Neuronal stem cell (in vitro differentiated cells): ENCODE data around the gene FOXP1.

ENCODE experiments used
- DNase-seq: peaks from one replicate; pipeline ENCODE4 v3.0.0-alpha.2; 2013; ENCODE audit warnings: low spot score
- H2AFZ ChIP-seq: one replicate; pipeline ENCODE4 v1.6.1; 2013; ENCODE audit warnings: mild to moderate bottlenecking, low read length, inconsistent platforms
- H2AK5ac ChIP-seq: 2 replicates; pipeline ENCODE4 v1.6.1; 2013; ENCODE audit warnings: low read depth, mild to moderate bottlenecking, inconsistent platforms, low read length, moderate library complexity, mixed read lengths
- H2BK120ac ChIP-seq: 2 replicates; pipeline ENCODE4 v1.6.1; 2013; ENCODE audit warnings: low read depth, mild to moderate bottlenecking, inconsistent platforms, low read length, moderate library complexity, mixed read lengths
- H2BK12ac ChIP-seq: one replicate; pipeline ENCODE4 v1.6.1; 2013; ENCODE audit warnings: low read length, inconsistent platforms
- H2BK15ac ChIP-seq: 2 replicates; pipeline ENCODE4 v1.6.1; 2013; ENCODE audit warnings: mild to moderate bottlenecking, low read length, inconsistent platforms, mixed read lengths
- H2BK5ac ChIP-seq: one replicate; pipeline ENCODE4 v1.6.1; 2013; ENCODE audit warnings: inconsistent platforms, mild to moderate bottlenecking, low read length, moderate library complexity
- H3K14ac ChIP-seq: one replicate; pipeline ENCODE4 v1.6.1; 2013; ENCODE audit warnings: low read length, inconsistent platforms
- H3K18ac ChIP-seq: 2 replicates; pipeline ENCODE4 v1.6.1; 2013; ENCODE audit warnings: low read length, inconsistent platforms
- H3K23ac ChIP-seq: 2 replicates; pipeline ENCODE4 v1.6.1; 2013; ENCODE audit warnings: low read depth, mild to moderate bottlenecking, mixed read lengths, low read length, inconsistent platforms; ENCODE audit not compliant: poor library complexity
- H3K27ac ChIP-seq: replicated peaks from 3 replicates; pipeline ENCODE4 v1.5.1; 2013; ENCODE audit warnings: low read length, inconsistent platforms
- H3K27me3 ChIP-seq, 3 experiments: 2 replicates each; pipeline ENCODE4 v1.6.1; 2013; ENCODE audit warnings: low read length in 3 of 3, mild to moderate bottlenecking in 2 of 3, inconsistent platforms in 1 of 3, low read depth in 1 of 3, mixed read lengths in 1 of 3, moderate library complexity in 1 of 3; ENCODE audit not compliant: control insufficient read depth in 3 of 3, insufficient read depth in 3 of 3
- H3K36me3 ChIP-seq, 2 donors: replicated peaks in 1 of 2; 2 replicates each; pipeline ENCODE4 v1.6.1; 2013; ENCODE audit warnings: low read length in 2 of 2; ENCODE audit not compliant: control insufficient read depth in 2 of 2, insufficient read depth in 2 of 2
- H3K4ac ChIP-seq: 2 replicates; pipeline ENCODE4 v1.6.1; 2013; ENCODE audit warnings: inconsistent platforms, mild to moderate bottlenecking, low read length, moderate library complexity
- H3K4me1 ChIP-seq, 2 donors: 1 replicate in 1 of 2; 2 replicates in 1 of 2; pipeline ENCODE4 v1.6.1; 2013; ENCODE audit warnings: low read length in 2 of 2, low read depth in 1 of 2; ENCODE audit not compliant: control insufficient read depth in 2 of 2, insufficient read depth in 1 of 2
- H3K4me2 ChIP-seq: one replicate; pipeline ENCODE4 v1.6.1; 2013; ENCODE audit warnings: mild to moderate bottlenecking, low read length, inconsistent platforms; ENCODE audit not compliant: insufficient read depth, poor library complexity, severe bottlenecking
- H3K4me3 ChIP-seq, 2 donors: 2 replicates each; pipeline ENCODE4 v1.5.1; 2013; ENCODE audit warnings: low read length in 2 of 2, mild to moderate bottlenecking in 2 of 2, inconsistent platforms in 1 of 2, moderate library complexity in 1 of 2
- H3K79me1 ChIP-seq: one replicate; pipeline ENCODE4 v1.6.1; 2013; ENCODE audit warnings: low read depth, mild to moderate bottlenecking, inconsistent platforms, low read length, moderate library complexity
- H3K9ac ChIP-seq: one replicate; pipeline ENCODE4 v1.6.1; 2013; ENCODE audit warnings: mild to moderate bottlenecking, low read depth, low read length, inconsistent platforms; ENCODE audit not compliant: poor library complexity
- H3K9me3 ChIP-seq, 2 donors: replicated peaks in 1 of 2; 2 replicates each; pipeline versions ENCODE3 to v1.6.1; 2013; ENCODE audit warnings: low read length in 2 of 2, mild to moderate bottlenecking in 2 of 2, inconsistent platforms in 1 of 2, low read depth in 1 of 2, mixed read lengths in 1 of 2, moderate library complexity in 1 of 2; ENCODE audit not compliant: control insufficient read depth in 2 of 2, insufficient read depth in 1 of 2
- H4K8ac ChIP-seq: one replicate; pipeline ENCODE4 v1.6.1; 2013; ENCODE audit warnings: low read depth, mild to moderate bottlenecking, inconsistent platforms, low read length, moderate library complexity
- H4K91ac ChIP-seq: one replicate; pipeline ENCODE4 v1.6.1; 2013; ENCODE audit warnings: low read length, low read depth, mild to moderate bottlenecking, inconsistent platforms; ENCODE audit not compliant: poor library complexity
- WGBS, 2 donors: extraction: QIAGEN DNeasy Blood & Tissue Kit; methylation state at CpG; one replicate each; pipeline ENCODE4 v1.1.7; 2013; ENCODE audit warnings: missing lambda C conversion rate in 2 of 2, mixed read lengths in 1 of 2; ENCODE audit not compliant: insufficient read length in 2 of 2, insufficient replicate concordance in 1 of 2; ENCODE audit errors: extremely low coverage in 2 of 2; 5-methylcytosine and 5-hydroxymethylcytosine counted together

Gene FOXP1

DNA sequence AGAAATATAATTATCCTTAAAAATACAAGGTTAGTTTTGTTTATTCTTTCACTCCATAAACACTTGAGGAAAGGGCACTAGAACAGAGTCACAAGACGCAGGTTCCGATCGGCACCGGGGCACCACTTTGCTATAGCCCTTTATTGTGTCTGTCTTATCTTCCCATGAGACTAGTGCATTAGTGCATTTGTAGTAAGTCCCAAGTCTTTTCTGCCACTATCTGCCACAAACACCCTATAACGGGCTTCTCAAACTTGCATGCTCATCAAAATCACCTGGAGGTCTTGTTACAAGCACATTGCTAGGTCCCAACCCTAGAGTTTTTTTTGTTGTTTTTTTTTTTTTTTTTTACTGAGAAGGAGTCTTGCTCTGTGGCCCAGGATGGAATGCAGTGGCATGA is 213.1 kb downstream of the FOXP1 start:
- no peak overlapping the region for H3K27ac ChIP-seq
- H3K4ac ChIP-seq = no peak overlapping the region

DNA sequence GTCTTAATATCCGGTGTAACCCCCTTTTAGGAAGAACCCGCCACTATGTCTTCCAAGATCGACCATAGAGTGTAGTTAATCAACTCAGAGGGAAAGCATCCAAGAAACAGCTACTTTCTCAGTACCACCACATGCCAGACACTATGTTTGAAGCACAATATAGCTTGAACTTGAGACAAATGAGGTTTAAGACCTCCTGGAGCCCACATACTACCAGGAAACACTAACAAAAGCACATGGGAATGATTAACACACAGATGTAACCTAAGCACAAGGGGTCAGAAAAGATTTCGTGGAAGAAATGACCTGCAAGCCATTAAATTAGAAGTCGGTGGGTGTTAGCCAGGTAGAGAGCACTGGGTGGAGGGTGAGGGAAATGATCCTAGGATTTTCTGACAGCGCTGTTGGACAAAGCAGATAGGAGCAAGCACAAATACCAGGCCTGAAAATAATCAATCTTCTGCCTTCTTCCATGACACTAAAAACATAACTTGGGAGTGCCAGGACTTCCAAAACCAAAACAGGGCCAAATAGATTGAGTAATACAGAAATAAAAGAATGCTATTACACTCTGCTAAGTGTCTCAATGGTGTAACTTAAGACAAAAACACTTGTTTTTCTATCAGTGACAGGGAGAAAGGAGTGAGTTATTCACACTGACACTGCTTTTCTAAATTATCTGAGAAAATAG is 213.7 kb downstream of the FOXP1 start:
- Histone ChIP-seq H2BK5ac (no peak overlapping the region), H3K27ac (no peak overlapping the region), H3K4me2 (no peak overlapping the region), H4K8ac (no peak overlapping the region), H3K79me1 (no peaks in the 10 kb centered on the region), H3K4ac (no peak overlapping the region), H3K14ac (no peak overlapping the region), H3K23ac (no peak overlapping the region), H3K4me3 (no peak overlapping the region), H2BK12ac (no peak overlapping the region), H2BK120ac (no peak overlapping the region), H2AFZ (no peak overlapping the region), H2AK5ac (no peak overlapping the region), H3K9ac (no peak overlapping the region), H2BK15ac (no peak overlapping the region), H3K36me3 (no peaks in the 10 kb centered on the region), H3K9me3 (no peaks in the 10 kb centered on the region), H3K18ac (no peak overlapping the region), H3K4me1 (peaks cover 8 to 20% of the 10 kb centered on the region in 2 donors), H3K27me3 (no peaks in the 10 kb centered on the region), H4K91ac (no peak overlapping the region)
- no CpG with 5 or more reads among the region's 6 CpGs for WGBS, 2 donors
- no peak for DNase-seq

More for the DNA sequence above, 213.1 kb downstream of the FOXP1 start:
- H3K23ac ChIP-seq = no peak overlapping the region
- H2BK5ac ChIP-seq = no peak overlapping the region
- no CpG with 5 or more reads among the region's 5 CpGs for WGBS, 2 donors
- H3K27me3 ChIP-seq = no peaks in the 10 kb centered on the region
- no peak overlapping the region for H2BK15ac ChIP-seq
- no peak overlapping the region for H3K9ac ChIP-seq
- no peak for DNase-seq
- no peak overlapping the region for H3K18ac ChIP-seq
- H4K8ac ChIP-seq = no peak overlapping the region
- no peaks in the 10 kb centered on the region for H3K36me3 ChIP-seq
- H2BK120ac ChIP-seq = no peak overlapping the region
- H2AFZ ChIP-seq = no peak overlapping the region
- H3K9me3 ChIP-seq = no peaks in the 10 kb centered on the region
- peaks cover 8 to 20% of the 10 kb centered on the region in 2 donors for H3K4me1 ChIP-seq
- no peak overlapping the region for H3K14ac ChIP-seq
- H2BK12ac ChIP-seq = no peak overlapping the region
- no peak overlapping the region for H2AK5ac ChIP-seq
- no peak overlapping the region for H3K4me3 ChIP-seq
- no peaks in the 10 kb centered on the region for H3K79me1 ChIP-seq
- no peak overlapping the region for H3K4me2 ChIP-seq
- H4K91ac ChIP-seq = no peak overlapping the region

DNA sequence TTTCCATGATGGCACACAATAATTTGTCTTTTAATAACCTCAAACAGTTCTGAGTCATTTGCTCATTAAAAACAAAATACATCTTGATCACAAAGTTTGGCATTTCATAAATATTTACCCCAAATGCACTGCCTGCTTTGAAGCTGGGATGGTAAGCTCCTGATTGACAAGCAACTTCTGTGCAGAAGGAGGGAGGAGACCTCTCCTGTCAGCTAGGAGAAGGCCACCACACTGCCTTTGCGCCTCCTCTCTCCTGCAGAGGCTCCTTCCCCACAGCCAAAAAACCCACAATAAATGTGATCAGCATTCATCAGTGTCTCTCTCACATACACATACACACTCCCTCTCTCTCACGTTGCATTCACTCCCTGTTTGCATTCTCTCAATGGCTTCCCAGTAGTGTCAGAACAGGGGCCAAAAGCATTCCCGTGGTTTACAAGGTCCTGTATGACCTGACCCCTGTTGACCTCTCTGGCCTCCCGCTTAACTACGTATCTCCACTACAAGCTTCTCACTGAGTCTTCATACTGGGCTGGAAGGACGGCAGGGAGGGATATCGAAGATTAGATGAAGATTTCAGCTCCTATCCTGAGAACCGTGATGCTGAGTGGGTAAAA is 216.4 kb downstream of the FOXP1 start:
- H3K14ac ChIP-seq = no peak overlapping the region
- DNase-seq = peak; percentile 40
- H2AK5ac ChIP-seq = no peak overlapping the region
- H3K9me3 ChIP-seq = no peaks in the 10 kb centered on the region
- no peak overlapping the region for H2AFZ ChIP-seq
- no peak overlapping the region for H4K8ac ChIP-seq
- H4K91ac ChIP-seq = no peak overlapping the region
- no peak overlapping the region for H2BK120ac ChIP-seq
- no peak overlapping the region for H2BK5ac ChIP-seq
- H3K4me2 ChIP-seq = no peak overlapping the region
- no peak overlapping the region for H3K9ac ChIP-seq
- WGBS, 2 donors = no CpG with 5 or more reads among the region's 8 CpGs
- H2BK12ac ChIP-seq = no peak overlapping the region
- no peaks in the 10 kb centered on the region for H3K36me3 ChIP-seq
- peak overlapping the region; percentile 3 for H3K27ac ChIP-seq
- H3K4me3 ChIP-seq = no peak overlapping the region
- peaks cover 4 to 14% of the 10 kb centered on the region in 2 donors for H3K4me1 ChIP-seq
- no peaks in the 10 kb centered on the region for H3K27me3 ChIP-seq
- no peak overlapping the region for H3K18ac ChIP-seq
- H3K79me1 ChIP-seq = no peaks in the 10 kb centered on the region
- H3K4ac ChIP-seq = no peak overlapping the region
- no peak overlapping the region for H3K23ac ChIP-seq
- H2BK15ac ChIP-seq = no peak overlapping the region

DNA sequence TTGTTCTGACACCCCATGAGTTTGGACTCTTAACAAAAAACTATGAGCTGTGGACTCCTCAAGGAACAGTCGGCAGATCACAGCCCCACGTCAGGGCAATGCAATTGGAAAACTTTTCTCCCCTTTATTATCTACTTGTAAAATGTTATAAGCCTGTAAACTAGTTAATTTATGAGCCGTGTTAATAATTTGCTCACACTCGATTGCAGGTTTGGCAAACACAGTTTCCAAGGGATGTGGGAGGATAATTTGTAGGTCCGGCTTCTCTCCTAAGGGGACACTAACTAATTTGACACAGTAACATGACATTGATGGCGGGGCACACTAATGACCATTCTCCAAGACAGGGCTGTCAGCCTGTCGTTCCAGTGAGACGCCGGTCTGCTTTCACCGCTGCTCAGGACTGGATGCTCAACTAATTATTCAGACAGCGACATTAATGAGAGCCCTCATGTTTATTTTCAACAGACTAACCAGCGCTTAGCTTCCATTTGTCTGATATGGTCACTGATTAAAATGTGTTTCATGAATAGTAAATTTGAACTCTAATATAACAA is 222.1 kb downstream of the FOXP1 start:
- no peak overlapping the region for H2BK15ac ChIP-seq
- no peak for DNase-seq
- no peak overlapping the region for H3K23ac ChIP-seq
- no peak overlapping the region for H3K18ac ChIP-seq
- H3K27me3 ChIP-seq = no peaks in the 10 kb centered on the region
- no peaks in the 10 kb centered on the region for H3K79me1 ChIP-seq
- no CpG with 5 or more reads among the region's 12 CpGs for WGBS, 2 donors
- no peaks in the 10 kb centered on the region for H3K36me3 ChIP-seq
- no peak overlapping the region for H3K4ac ChIP-seq
- no peak overlapping the region for H2BK120ac ChIP-seq
- H3K9ac ChIP-seq = no peak overlapping the region
- no peak overlapping the region for H2AFZ ChIP-seq
- no peak overlapping the region for H2AK5ac ChIP-seq
- no peak overlapping the region for H4K8ac ChIP-seq
- no peak overlapping the region for H4K91ac ChIP-seq
- H2BK5ac ChIP-seq = no peak overlapping the region
- no peak overlapping the region for H2BK12ac ChIP-seq
- H3K9me3 ChIP-seq = no peaks in the 10 kb centered on the region
- no peak overlapping the region for H3K14ac ChIP-seq
- no peak overlapping the region for H3K27ac ChIP-seq
- no peak overlapping the region for H3K4me2 ChIP-seq
- peaks cover 0 to 10% of the 10 kb centered on the region in 2 donors for H3K4me1 ChIP-seq
- H3K4me3 ChIP-seq = no peak overlapping the region
